Urinary bladder (tissue), 4 donors: ENCODE results near the gene FOXF1. TPM values are rescaled to one million over a fixed set of nuclear protein-coding genes. Genes with fewer than 3 reads are reported as not detected.

Source experiments
- DNase-seq: peaks from one replicate; pipeline ENCODE4 v3.0.0-alpha.2; 2015; ENCODE audit errors: extremely low spot score
- H3K27ac ChIP-seq: one replicate; pipeline ENCODE4 v1.5.1; 2013; ENCODE audit warnings: low read depth, mild to moderate bottlenecking, moderate library complexity
- H3K36me3 ChIP-seq: one replicate; pipeline ENCODE4 v1.6.1; 2013; ENCODE audit warnings: mild to moderate bottlenecking, moderate library complexity; ENCODE audit not compliant: insufficient read depth
- H3K4me1 ChIP-seq: one replicate; pipeline ENCODE4 v1.6.1; 2013; ENCODE audit warnings: mild to moderate bottlenecking, moderate library complexity; ENCODE audit not compliant: insufficient read depth
- H3K4me3 ChIP-seq: one replicate; pipeline ENCODE4 v1.5.1; 2013; ENCODE audit warnings: low read depth, low read length
- WGBS: extraction: QIAGEN DNeasy Blood & Tissue Kit; methylation state at CpG from one replicate; pipeline ENCODE4 v1.1.7; 2013; 5-methylcytosine and 5-hydroxymethylcytosine counted together
- polyA plus RNA-seq: library from polyadenylated mRNA; stranded (reverse); fragments of 200-250 nt; gene quantifications from one replicate; pipeline ENCODE4 v1.2.3, GENCODE V29; 2013
- total RNA-seq: library from RNA; depleted of rRNA; stranded (reverse); fragments of >200 nt; gene quantifications from one replicate; pipeline ENCODE4 v1.2.3, GENCODE V29; 2014
- donor health status: healthy with polysubstance abuse.
- donor health status: healthy.

The FOXF1 gene
- total and polyA plus RNA-seq, 2 donors = 28.9 to 83.3 TPM

- H3K4me1 ChIP-seq = no peaks in the 10 kb centered on the region
- 54% methylated on average over 9 of the region's 9 CpGs for WGBS
- DNase-seq = no peak
These were observed 30.9 kb upstream of the FOXF1 start for GRCh38 chr16:86479419-86479818.

DNA sequence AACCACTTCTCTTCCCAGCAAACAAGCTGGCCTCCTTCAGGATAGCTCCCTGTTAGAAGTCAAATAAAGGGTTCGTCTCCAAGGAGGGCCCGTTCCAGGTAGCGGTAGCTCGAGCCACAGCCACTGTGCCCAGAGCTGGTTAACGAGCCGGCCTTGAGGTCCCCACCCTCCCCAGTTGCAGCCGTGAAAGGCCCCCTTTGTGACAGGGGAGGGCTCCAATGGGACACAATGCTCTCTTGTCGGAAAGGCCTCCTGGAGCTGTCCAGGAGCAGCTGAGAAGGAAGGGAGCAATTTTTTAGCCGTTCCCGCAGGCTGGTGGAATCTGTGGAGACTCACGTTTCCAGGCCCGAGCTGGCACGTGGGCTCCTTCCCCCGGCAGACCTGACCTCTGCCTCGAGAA lies 29.9 kb upstream of the FOXF1 start:
- 42% methylated on average over 15 of the region's 15 CpGs for WGBS
- Histone ChIP-seq H3K4me1 (no peaks in the 10 kb centered on the region), H3K27ac (peak overlapping the region; percentile 64), H3K4me3 (no peak overlapping the region), H3K36me3 (no peaks in the 10 kb centered on the region)
- DNase-seq = no peak

More at GRCh38 chr16:86479419-86479818, 30.9 kb upstream of the FOXF1 start:
- H3K4me3 ChIP-seq = no peak overlapping the region
- peak overlapping the region; percentile 67 for H3K27ac ChIP-seq
- no peaks in the 10 kb centered on the region for H3K36me3 ChIP-seq

DNA sequence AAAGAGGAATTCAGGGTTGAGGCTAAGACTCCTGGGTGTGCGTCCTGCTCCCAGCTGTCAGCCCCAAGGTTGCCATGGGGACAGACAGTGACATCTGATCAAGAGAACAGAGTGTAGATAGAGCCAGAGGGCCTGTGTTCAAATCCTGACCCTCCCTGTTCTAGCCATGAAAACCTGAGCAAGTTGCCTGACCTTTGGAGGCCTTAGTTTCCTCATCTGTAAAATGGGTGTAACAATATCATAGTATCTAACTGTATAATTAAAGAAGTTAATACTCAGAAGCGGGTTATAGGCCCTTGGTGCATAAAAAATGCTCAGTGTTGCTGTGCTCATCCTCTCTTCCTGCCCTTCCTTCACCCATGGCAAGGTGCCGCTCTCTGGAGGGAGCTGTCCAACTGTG lies 28.7 kb upstream of the FOXF1 start:
- Histone ChIP-seq H3K4me1 (no peaks in the 10 kb centered on the region), H3K27ac (no peak overlapping the region), H3K4me3 (no peak overlapping the region), H3K36me3 (no peaks in the 10 kb centered on the region)
- WGBS = 90% methylated on average over 3 of the region's 3 CpGs
- DNase-seq = no peak

GRCh38 chr16:86484240-86484639 lies 26.1 kb upstream of the FOXF1 start:
- H3K4me1 ChIP-seq = no peaks in the 10 kb centered on the region

DNA sequence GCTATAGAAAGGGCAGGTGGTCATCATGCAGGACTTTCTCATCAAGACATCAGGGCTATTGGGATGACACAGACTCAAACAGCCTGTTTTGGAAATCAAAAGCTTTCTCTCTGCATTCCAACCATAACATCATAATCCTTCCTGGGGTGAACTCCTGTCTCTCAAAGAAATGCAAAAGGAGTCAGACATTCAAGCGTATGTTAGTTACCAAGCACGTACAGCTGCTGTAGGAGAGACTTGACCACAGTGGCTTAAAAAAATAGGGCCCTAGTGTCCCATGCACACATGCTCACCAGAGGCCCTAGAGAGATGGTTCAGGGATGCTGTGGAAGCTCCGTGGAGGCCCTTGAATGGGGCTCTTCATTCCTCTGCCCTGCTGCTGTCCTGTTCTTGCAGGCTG lies 24.6 kb upstream of the FOXF1 start:
- no peaks in the 10 kb centered on the region for H3K36me3 ChIP-seq
- 59% methylated on average over 3 of the region's 3 CpGs for WGBS
- H3K4me1 ChIP-seq = no peaks in the 10 kb centered on the region
- no peak for DNase-seq
- H3K27ac ChIP-seq = no peak overlapping the region
- H3K4me3 ChIP-seq = no peak overlapping the region

More at GRCh38 chr16:86484240-86484639, 26.1 kb upstream of the FOXF1 start:
- DNase-seq = no peak
- Histone ChIP-seq H3K27ac (no peak overlapping the region), H3K36me3 (no peaks in the 10 kb centered on the region), H3K4me3 (no peak overlapping the region)
- WGBS = 93% methylated on average over 5 of the region's 5 CpGs

DNA sequence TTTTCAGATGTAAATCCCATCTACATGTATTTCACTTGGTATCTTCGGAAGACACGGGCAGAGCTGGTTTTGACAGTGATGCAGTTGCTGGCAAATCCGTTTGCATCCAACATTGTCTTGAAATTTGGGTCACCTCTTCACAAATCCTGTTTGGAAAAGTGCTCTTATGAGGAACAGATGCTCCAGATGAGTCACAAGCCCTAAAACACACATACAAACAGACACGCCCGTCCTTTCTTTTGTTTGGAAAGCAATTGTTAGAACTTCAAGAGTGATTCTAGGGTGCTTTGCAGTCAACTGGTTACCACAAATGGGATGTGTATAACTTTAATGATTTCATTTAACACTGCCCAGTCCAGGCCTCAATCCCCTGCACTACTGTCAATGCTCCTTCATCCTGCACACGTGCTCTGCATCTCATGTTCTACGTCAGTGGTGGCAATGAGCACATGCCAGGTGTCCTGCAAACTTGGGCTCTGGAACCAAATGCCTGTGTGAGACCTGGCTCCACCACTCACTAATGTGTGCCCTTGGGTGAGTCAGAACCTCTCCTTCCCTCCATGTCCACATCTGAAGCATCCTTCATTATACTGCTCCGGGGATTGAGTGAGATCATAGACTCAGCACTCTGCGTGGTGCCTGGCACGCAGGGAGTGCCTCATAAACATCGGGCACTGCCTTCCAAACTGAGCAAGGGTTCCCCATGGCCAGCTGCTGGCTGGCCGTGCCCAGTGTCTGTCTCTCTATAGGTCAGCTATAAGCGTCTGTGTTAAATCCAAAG lies 19.3 kb upstream of the FOXF1 start:
- no peaks in the 10 kb centered on the region for H3K4me1 ChIP-seq

DNA sequence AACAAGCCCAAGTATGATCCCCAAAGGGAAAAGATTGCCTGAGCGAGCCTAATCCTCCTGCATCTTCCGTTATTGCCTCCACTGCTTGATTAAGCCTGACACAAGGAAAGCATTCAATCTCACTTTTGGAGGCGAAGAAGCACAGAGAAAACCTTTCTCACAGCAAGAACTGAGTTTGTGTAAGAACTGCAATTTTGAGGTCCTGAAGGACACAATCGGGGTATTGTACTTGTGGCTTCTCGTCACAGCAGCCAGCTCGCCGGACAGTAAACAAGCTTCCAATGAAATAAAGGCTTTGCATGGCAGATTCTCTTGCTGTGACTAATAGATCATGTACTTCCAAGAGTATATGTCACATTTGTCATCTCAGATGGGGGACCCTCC lies 18.7 kb upstream of the FOXF1 start:
- DNase-seq = no peak
- Histone ChIP-seq H3K4me1 (no peaks in the 10 kb centered on the region), H3K4me3 (no peak overlapping the region), H3K27ac (no peak overlapping the region), H3K36me3 (no peaks in the 10 kb centered on the region)
- 60% methylated on average over 7 of the region's 7 CpGs for WGBS

More for the DNA sequence above, 19.3 kb upstream of the FOXF1 start:
- no peaks in the 10 kb centered on the region for H3K36me3 ChIP-seq
- DNase-seq = no peak
- no peak overlapping the region for H3K4me3 ChIP-seq
- no peak overlapping the region for H3K27ac ChIP-seq
- WGBS = 51% methylated on average over 13 of the region's 13 CpGs

- Histone ChIP-seq H3K4me1 (no peaks in the 10 kb centered on the region), H3K27ac (no peak overlapping the region), H3K36me3 (no peaks in the 10 kb centered on the region), H3K4me3 (no peak overlapping the region)
- DNase-seq = no peak
- 57% methylated on average over 4 of the region's 4 CpGs for WGBS
These were observed 17.9 kb upstream of the FOXF1 start for GRCh38 chr16:86492267-86492960.

GRCh38 chr16:86492961-86493629 lies 17.2 kb upstream of the FOXF1 start:
- DNase-seq = no peak
- Histone ChIP-seq H3K36me3 (no peaks in the 10 kb centered on the region), H3K4me3 (no peak overlapping the region), H3K27ac (peak overlapping the region; percentile 91), H3K4me1 (no peaks in the 10 kb centered on the region)
- 35% methylated on average over 9 of the region's 9 CpGs for WGBS

- Histone ChIP-seq H3K4me3 (peak overlapping the region; percentile 63), H3K27ac (peak overlapping the region; percentile 91), H3K36me3 (no peaks in the 10 kb centered on the region), H3K4me1 (no peaks in the 10 kb centered on the region)
- no peak for DNase-seq
- WGBS = 21% methylated on average over 22 of the region's 22 CpGs
These were observed 16.2 kb upstream of the FOXF1 start for GRCh38 chr16:86494039-86494564.

DNA sequence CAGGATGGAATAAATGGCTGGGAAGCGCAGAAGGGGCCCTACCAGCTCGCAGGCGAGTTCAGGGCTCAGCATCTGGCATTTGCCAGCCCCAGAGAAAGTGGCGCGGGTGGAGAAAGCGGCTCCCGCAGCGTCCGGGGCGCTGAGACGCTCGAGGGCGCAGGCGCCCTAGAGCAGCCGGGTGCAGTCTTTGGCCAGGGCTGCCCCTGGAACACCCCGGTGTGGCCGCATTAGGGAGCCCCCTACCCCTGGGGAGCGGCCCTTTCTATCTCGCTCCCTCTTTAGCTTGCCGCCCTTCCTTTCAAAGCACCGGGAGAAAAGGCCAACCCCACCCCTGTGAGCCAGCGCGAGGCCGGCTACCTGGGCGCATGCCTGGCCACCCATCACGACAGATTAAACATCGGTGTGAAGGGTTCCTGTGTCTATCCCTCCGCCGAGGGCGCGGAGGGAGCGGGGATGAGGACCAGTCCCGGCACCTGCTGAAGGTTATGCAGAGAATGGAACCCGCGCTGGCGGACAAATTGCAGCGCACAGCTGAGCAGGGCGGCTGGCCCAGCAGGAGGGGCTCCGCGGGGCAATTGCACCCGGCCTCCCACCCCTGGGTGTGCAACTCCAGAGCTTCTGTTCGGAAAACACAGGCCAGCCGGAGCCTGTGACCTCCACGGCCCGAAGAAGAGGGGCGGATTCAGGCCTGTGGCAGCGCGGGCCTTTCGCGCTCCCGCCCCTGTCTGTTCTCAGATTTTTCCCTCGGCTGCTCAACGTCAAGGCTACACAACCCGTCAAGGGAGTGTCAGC lies 15.6 kb upstream of the FOXF1 start:
- DNase-seq = no peak
- no peaks in the 10 kb centered on the region for H3K4me1 ChIP-seq
- H3K36me3 ChIP-seq = no peaks in the 10 kb centered on the region
- H3K27ac ChIP-seq = peak overlapping the region; percentile 91
- 17% methylated on average over 54 of the region's 54 CpGs for WGBS
- H3K4me3 ChIP-seq = peak overlapping the region; percentile 63

GRCh38 chr16:86495357-86495701 lies 15.0 kb upstream of the FOXF1 start:
- no peak for DNase-seq
- H3K4me1 ChIP-seq = no peaks in the 10 kb centered on the region
- WGBS = 25% methylated on average over 10 of the region's 10 CpGs
- peak overlapping the region; percentile 63 for H3K4me3 ChIP-seq
- H3K36me3 ChIP-seq = no peaks in the 10 kb centered on the region
- peak overlapping the region; percentile 91 for H3K27ac ChIP-seq

GRCh38 chr16:86495756-86496261 lies 14.5 kb upstream of the FOXF1 start:
- H3K36me3 ChIP-seq = no peaks in the 10 kb centered on the region
- H3K4me3 ChIP-seq = peak overlapping the region; percentile 63
- H3K4me1 ChIP-seq = no peaks in the 10 kb centered on the region
- peak overlapping the region; percentile 91 for H3K27ac ChIP-seq
- WGBS = 25% methylated on average over 16 of the region's 16 CpGs
- DNase-seq = no peak
